GM10266 (cell line): ENCODE results near the gene PHF20.
"Not testable (repeated sequence)": the region's sequence is repeated elsewhere in the genome, so short reads cannot be mapped to it uniquely, and the experiment has no call there.

Source experiments
- DNase-seq: peaks from one replicate; pipeline ENCODE4 v3.0.0; 2012; ENCODE audit errors: extremely low spot score
- TF ChIP-seq, protein P1 (sequence below): IDR thresholded peaks from 2 replicates; pipeline ENCODE4 v1.5.1; 2012; ENCODE audit warnings: mild to moderate bottlenecking, low read depth; ENCODE audit not compliant: control insufficient read depth, insufficient read depth; ENCODE audit errors: missing control alignments

PHF20 gene

DNA sequence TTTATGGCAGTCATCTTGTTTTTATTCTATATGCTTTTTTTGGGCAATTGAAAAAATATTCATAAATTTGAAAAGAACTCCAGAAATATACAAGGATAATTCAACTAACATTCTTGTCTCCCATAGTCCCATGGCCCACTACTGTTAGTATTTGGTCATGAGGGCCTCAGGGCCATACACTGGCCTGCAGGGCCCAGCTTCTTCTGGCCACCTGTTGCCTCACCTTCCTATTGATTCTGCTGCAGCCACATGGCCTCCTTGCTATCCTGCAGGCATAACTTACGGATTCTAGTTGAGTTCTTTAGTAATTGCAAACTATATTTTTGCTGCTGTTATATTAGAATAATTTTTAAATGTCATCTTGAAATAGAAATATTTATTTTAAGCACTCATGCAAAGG, 109.9 kb downstream of the PHF20 start:
- no peak for DNase-seq

DNA sequence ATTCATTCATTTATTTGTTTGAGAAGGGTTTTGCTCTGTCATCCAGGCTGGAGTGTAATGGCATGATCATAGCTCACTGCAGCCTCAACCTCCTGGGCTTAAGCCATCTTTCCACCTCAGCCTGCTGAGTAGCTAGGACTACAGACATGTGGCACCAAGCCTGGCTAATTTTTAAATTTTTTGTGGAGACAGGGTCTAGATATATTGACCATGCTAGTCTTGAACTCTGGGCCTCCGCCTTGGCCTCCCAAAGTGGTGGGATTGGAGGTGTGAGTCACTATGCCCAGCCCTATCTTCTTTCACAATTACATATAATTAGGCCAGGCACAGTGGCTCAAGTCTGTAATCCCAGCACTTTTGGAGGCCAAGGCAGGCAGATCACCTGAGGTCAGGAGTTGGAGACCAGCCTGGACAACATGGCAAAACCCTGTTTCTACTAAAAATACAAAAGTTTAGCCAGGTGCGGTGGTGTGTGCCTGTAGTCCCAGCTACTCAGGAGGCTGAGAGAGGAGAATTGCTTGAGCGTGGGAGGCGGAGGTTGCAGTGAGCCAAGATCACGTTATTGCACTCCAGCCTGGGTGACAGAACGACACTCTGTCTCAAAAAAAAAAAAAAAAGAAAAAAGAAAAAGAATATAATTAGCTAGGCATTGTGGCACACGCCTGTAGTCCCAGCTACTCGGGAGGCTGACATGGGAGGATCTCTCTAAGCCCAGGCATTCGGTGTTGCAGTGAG, 110.8 kb downstream of the PHF20 start:
- DNase-seq = not testable (repeated sequence)

More for the DNA sequence above, 109.9 kb downstream of the PHF20 start:
- TF ChIP-seq, protein P1, sequence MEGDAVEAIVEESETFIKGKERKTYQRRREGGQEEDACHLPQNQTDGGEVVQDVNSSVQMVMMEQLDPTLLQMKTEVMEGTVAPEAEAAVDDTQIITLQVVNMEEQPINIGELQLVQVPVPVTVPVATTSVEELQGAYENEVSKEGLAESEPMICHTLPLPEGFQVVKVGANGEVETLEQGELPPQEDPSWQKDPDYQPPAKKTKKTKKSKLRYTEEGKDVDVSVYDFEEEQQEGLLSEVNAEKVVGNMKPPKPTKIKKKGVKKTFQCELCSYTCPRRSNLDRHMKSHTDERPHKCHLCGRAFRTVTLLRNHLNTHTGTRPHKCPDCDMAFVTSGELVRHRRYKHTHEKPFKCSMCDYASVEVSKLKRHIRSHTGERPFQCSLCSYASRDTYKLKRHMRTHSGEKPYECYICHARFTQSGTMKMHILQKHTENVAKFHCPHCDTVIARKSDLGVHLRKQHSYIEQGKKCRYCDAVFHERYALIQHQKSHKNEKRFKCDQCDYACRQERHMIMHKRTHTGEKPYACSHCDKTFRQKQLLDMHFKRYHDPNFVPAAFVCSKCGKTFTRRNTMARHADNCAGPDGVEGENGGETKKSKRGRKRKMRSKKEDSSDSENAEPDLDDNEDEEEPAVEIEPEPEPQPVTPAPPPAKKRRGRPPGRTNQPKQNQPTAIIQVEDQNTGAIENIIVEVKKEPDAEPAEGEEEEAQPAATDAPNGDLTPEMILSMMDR = no peak

DNA sequence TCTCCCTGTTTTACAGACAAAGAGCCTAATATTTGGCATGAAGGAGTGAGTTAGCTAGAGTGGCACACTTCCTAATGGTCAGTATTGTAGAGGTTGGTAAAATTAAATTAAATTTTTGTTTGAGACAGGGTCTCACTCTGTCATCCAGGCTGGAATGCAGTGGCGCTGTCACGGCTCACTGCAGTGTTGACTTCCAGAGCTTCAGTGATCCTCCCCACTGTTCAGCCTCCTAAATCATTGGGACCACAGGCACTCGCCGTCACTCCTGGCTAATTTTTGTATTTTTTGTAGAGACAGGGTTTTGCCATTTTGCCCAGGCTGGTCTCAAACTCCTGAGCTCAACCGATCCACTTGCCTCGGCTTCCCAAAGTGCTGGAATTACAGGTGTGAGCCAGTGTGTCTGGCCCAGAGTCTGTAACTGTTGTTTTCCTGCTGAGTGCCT, 111.5 kb downstream of the PHF20 start:
- TF ChIP-seq, protein P1 = no peak
- no peak for DNase-seq

DNA sequence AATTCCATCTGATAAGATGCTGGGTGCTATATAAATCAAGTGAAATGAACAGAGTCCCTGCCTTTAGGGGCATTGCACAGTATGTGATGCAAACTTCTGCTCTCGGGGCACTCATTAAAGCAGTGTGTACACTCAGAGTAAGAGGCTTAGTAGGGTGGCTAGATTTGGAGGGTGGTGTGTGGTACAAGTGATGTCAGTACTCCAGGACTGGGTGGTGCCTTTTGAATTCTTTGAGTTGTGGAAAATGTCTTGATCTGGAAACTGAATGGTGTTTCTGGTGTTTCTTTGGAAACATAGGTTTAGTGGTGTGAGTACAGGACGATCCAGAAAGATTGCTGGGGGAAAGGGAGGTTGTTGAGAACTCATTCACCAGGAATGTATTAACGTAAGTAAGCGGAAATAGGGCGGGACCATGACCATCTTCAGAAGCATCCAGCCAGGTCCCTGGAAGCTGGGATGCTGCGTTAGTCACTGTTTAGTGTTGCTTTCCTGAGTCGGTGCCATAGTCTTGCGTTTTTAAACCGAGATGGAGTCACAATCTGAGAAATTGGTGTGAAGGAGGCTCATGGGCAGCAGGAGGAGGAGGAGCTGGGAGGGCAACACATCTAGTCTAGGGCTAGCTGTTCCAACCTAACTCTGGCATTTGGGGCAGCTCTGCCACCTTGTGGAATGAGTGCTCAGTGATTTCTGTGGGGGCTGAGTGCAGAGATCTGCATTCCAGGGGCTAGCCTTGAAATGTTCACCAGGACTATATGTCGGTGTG, 112.1 kb downstream of the PHF20 start:
- peak; percentile 55 for DNase-seq
- TF ChIP-seq, protein P1 = peak; percentile 76

DNA sequence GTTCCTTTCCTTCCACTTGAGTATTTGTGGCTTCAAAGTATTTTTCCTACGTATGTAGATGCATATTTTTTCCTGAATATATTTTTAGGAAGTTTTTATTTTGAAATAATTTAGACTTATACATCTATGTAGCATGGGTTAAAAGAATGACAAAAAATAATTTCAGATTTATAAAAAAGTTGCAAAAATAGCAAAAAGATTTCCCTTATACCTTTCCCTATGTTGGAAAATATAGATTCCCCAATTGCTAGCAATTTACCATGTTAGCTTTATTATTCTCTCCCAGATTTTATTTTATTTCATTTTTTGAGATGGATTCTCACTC, 112.7 kb downstream of the PHF20 start:
- TF ChIP-seq, protein P1 = no peak
- DNase-seq = no peak

DNA sequence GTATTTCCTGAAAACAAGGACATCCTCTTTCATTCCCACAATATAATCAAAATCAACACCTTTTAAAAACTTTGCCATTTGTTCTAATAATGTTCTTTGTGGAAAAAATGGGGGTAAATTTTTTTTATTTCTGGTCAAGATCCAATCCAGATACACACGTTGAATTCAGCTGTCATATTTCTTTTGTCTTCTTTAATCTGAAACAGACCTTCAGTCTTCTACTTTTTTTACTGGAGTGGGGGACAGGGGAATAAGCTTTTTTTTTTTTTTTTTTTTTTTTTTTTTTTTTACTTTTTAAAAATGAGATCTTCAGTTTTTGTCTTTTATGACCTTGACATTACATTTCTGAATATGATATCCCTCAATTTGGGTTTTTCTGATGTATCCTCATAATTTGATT, 113.4 kb downstream of the PHF20 start:
- no peak for DNase-seq
- TF ChIP-seq, protein P1 = no peak

DNA sequence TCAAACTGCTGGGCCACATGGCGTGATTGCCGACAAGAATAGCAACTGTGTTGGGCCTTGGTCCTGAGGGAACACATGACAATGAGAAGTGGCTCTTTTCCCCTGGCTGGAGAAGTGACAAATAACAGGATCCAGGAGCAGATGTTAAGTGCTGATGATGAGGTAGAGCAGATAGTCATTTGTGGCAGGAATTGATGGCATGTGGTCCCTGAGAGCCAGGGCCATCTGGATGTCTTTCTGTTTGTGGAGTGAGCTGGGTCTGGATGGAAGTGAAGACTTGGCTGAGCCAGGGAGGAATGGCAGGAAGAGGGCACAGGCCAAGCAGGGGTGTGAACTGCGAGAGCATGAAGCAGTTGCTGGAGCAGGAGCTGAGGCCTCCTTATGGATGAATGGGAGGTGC, 114.7 kb downstream of the PHF20 start:
- TF ChIP-seq, protein P1 = no peak
- no peak for DNase-seq
